ENCODE data around the gene ADAM12. TPM values are rescaled to one million over a fixed set of nuclear protein-coding genes. Genes with fewer than 3 reads are reported as not detected.

ADAM12 gene
- total RNA-seq, 1 experiment from 2014 or later = 76.1 TPM

DNA sequence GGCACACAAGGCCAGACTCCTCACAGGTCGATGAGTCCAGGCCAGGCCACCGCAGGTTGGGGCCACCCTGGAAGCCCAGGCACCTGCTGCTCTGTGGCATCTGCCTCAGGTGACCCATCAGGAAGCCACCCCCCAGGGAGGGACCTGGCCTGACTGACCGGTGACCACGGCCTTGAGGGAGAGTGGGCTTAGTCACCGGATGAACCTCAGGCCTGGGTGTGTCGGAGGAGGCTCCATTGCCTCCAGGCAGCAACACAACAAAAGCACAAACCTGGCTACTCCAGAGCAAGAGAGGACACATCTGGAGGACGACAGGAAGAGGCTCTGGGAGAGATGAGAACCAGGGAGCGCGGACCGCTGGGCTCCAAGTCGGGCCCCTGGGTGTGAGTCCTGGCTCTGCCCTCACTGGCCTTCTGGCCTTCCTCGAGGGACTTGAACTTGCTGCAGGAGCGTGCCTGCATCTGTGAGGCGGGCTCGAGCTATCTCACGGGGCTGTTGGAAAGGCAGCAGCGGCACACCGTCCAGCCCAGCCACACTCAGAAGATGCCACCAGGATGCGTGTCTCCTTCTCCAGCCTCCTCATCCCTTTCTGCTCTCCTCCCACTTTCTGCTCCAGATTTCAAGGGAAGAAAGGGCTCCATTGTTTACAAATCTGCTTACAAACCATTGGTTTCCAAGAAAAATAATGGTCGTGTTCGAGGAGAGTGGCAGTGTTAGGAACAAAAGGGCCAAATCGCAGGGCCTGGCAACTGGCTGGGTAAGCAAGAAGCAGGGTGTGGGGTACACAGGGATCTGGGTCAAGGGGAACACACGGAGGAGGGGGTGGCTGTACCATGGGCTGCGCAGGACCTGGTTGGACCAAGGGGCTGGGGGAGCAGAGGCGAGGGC lies 152.9 kb downstream of the ADAM12 start:
- peak; percentile 71 for DNase-seq (ENCODE audit: low read depth)

DNA sequence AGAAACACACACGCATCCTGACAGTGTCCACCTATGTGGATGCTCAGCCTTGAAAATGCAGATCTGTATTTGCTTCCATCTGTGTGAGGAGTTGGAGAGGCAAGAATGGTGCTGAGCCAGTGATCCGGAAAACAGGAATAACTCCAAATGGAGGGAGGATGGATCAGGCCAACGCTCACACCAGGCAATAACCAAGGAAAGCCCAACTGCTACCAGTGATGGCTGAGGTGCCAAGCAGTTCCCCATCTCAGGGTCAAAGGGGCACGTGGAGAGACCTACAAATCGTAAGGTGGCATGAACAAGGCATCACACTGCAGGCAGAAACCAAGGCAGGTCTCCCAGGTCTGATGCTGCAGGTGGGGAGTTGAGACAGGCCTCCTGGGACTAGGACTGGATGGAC lies 153.6 kb downstream of the ADAM12 start:
- DNase-seq (ENCODE audit: low read depth) = no peak

DNA sequence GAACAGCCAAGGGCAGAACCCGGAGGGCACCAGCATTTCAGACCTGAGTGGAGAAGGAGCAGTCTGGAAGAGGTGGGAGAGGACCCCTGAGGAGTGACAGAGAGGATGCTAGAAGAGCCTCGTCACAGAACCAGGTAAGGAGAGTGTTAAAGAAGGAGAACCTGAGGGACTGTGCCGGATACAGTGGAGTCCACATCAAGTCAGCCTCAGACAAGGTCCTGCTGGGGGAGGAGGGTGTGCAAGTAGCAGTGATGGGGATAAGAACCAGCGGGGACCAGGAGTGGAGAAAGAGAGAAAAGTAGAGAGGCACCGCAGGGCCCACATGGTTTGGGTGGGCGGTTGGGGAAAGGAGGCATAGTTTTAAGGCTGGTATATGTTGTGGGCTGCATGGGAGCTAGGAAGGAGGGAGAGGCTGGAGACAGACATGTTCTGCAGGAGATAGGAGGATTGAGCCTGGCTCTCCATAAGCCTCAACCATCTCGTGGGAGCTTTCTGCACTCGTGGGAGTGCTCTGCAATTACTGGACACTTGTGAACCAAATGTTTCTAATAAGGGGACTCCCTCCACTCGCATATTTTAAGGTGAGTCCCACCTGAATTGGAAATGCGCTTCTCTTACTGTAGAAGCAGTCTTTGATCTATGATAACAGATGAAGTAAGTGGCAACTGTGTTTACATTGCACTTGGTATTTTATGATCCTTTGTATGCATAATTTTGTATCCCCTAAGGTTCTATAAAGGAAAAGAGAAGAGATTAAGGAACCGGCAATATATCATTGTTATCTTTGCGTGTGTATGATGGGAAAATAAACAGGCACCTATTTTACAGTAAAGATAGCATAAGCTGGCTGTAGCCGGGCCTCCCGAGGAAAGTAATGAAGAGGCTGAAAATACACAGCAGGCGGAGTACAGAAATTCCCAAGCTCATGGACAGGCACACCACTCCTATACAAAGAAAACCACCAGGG lies 154.8 kb downstream of the ADAM12 start:
- DNase-seq (ENCODE audit: low read depth) = no peak

DNA sequence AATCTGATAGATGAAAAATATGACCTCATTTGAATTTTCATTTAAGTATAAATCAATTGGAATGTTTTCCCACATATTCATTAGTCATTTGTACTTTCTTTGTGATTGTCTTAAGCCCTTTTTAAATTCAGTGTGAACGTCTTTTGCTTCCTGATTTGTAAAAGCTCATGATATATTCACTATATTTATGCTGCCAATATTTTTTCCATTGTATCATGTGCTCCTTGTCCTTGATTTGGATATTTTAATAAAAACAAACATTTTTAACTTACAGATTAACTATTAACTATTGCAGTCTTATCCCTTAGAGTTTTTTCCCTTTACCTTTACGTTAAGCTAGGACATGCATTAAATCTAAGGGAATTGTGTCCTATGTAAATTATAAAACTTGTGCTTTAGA lies 157.7 kb downstream of the ADAM12 start:
- no peak for DNase-seq (ENCODE audit: low read depth)

DNA sequence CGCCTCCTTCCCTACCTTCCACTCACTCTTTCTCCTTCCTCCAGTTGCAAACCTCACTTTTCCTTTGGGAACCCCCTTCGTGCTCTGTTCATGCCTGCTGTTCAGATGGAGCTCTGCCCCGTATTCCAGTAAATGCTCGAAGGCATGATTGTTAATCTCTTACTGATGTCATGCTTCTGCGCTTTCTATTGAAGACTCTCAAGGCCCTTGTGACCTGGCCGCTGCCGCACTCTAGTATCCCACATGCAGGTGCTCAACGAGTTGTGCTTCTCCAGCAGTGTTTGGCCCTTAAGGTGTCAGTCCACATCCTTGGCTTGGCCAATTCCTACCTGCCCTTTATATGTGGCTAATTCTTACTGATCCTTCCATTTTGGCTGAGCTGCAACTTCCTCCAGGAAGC lies 158.6 kb downstream of the ADAM12 start:
- DNase-seq (ENCODE audit: low read depth) = no peak

DNA sequence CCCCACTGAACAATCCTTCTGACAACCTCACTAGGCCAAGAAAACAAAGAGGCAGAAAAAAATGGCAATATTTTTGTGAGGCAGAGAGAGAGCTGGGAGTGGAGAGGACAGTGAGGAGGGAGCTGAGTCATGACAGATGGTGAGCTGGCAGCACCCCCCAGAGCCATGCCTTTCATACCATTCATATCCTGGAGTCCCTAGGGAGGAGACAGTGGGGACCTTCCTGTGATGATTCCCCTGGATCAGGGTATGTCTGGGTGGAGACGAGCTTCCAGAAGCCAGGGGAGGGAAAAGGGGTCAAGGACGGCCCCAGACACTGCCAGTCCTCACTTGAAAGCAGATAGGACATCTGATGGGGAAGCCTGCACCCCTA lies 160.5 kb downstream of the ADAM12 start:
- DNase-seq (ENCODE audit: low read depth) = peak; percentile 42

DNA sequence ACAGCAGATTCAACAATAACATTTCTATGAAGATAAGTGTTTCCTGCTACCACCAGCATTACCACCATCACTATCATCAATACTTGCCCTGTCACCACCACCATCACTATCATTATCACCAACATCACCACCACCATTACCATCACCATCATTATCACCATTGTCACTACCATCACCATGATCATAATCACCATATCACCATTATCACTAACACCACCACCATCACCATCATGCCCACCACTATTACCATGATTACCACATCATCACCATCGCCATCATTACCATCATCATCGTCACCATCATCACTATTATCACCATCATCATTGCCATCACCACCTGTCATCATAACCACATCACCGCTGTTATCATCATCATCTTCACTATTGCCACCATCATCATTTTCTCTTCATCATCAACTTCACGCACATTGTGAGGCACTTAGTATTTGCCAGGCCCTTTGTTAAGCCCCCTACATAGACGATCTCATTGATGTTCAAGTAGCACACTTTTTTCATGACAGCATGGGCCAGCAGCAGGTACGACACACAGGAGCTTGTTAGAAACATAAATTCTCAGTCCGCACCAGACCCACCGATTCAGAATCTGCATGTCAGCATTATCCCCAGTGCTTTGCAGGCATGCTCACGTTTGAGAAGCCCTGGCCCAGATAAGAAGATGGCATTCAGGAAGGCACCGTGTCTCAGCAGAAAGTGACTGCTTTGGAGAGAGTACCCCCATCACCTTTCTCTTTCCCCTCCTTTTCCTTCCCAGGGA lies 161.1 kb downstream of the ADAM12 start:
- DNase-seq (ENCODE audit: low read depth) = no peak

DNA sequence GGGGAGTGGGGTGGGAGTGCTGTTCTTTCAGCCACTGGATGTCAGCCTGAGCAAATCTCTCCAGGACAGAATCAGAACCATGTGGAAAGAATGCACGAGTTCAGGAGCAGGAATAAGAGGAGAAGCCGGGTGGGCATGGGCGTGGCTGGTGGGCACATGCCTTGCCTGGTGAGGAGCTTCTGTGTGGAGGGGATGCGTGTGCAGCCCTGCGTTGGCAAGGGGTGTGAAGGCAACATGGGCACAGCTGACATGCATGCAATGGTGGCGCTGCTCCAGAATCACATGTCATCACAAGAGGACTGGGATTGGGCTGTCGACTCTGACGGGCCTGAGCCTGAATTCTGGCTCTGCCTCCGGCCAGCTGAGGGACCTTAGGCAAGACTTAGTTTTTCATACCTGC lies 162.1 kb downstream of the ADAM12 start:
- no peak for DNase-seq (ENCODE audit: low read depth)

DNA sequence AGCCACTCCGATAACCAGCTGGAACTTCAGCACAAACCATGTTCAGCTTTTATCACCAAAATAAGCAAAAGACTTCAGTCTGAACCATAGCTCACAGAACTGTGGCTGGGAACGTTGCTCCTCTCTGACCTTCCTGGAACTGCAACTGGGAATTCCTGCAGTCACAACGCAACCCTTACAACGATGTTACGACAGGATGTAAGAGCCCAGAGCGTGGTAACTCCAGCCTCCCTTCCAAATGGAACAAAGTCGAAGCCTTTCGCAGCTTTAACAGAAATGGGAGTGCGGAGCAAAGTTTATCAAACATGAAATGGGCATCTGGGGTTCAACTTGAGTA lies 162.6 kb downstream of the ADAM12 start:
- no peak for DNase-seq (ENCODE audit: low read depth)

DNA sequence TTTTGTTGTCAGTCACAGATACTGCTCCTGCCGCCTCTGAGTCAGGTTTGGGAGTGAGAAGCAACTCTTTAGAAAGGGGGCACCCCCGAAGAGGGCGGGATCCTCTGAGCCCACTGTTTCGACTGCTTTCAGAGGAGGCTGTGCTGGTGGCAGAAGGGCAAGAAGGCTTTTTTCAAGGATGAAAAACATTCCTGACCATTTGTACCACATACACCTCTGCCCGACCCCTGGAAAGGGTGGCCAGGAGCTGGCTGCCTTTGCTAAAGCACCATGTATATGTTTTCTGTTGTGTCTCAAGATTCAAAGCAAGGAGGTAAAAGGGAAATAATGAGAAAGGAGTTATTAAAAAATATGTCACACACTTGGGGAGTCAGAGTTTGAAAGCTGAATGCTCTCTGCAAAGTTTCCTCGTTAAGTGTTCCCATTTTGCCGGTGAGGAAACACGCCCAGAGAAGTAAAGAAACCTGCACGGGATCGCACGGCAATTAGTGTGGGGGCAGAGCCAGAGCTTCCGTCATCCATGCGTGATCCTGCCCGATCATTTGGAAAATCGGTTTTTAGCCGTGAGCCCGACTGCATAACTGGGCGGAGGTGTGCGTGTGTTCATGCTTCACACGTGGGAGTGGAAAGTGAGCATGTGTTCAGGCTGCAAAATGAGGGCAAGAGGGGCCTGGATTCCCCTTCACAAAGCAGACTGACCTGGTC lies 163.2 kb downstream of the ADAM12 start:
- DNase-seq (ENCODE audit: low read depth) = no peak

DNA sequence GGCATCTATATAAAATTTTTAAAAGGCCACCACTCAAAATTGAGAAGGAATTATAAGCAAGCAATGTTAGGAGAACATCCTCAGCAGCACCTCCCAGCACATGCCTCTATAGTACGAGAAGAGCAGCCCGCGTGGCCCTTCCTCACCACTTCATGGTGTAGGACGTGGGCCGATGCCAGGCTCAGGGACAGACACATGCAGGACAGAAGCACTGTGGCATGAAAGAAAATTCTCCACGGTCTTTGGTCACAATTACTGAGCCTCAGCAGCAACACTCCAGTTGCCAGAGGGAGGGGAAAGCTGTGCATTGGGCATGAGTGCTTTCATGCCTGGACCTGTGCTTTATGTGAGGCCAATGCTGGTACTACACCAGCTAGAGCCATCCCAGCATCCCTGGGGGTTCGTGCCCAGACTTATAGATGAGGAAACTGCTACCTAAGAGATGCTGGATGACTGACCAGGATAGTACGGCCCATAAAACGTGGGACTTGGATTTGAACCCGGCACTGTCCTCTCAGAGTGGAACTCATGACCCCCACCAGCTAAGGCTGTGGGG lies 164.7 kb downstream of the ADAM12 start:
- DNase-seq (ENCODE audit: low read depth) = no peak

DNA sequence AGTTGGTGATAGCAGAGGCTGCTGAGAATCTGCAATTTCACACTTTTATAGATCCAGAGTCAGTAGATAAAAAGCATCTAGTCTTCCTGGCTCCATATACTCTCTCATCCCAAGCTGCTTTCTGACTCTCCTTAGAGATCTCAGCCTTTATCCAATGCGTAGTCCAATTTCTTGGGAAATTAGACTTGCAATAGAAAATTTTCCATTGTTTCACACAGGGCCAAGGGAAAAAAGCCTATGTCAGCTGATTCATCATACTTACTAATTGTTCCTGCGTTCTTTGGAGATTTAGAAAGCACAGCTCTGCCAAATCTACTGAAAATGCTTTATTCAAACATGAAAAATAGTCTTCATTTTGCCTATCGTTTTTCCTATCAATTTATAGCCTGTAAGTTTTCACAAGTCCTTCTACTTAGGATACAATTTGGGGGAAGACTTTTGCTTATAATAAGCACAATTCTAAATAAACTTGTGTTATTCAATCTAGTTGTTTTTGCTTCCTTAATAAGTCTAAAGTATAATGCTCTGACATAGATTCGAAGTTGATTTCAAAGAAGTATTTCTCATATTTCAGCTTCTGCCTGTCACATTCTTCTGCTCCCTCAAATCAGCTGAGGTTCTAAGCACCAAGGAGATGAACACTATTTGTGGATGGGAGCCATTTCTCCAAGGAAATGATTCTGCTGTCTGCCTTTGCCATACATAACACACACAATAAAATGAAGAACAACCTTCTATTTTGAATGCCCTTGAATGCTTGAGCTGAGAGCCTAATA lies 165.4 kb downstream of the ADAM12 start:
- DNase-seq (ENCODE audit: low read depth) = peak; percentile 32

DNA sequence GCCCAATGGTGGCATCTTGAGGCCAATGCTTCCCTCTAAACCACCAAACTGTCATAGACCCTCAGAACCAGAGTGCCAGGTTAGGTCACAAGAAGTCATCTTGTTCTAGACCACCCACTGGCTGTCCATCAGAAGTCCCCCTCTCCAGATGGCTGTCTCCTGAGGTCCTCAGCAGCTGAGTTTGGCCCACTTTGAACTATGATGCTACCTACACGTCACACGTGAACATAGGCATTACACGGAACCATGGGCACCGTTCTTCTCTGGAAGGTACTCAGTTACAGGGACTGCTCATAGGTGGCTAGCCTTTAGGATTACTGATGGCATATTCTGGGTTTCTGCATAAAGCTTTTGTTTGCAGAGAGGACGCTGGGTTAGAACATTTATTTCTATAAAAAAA lies 166.4 kb downstream of the ADAM12 start:
- no peak for DNase-seq (ENCODE audit: low read depth)

DNA sequence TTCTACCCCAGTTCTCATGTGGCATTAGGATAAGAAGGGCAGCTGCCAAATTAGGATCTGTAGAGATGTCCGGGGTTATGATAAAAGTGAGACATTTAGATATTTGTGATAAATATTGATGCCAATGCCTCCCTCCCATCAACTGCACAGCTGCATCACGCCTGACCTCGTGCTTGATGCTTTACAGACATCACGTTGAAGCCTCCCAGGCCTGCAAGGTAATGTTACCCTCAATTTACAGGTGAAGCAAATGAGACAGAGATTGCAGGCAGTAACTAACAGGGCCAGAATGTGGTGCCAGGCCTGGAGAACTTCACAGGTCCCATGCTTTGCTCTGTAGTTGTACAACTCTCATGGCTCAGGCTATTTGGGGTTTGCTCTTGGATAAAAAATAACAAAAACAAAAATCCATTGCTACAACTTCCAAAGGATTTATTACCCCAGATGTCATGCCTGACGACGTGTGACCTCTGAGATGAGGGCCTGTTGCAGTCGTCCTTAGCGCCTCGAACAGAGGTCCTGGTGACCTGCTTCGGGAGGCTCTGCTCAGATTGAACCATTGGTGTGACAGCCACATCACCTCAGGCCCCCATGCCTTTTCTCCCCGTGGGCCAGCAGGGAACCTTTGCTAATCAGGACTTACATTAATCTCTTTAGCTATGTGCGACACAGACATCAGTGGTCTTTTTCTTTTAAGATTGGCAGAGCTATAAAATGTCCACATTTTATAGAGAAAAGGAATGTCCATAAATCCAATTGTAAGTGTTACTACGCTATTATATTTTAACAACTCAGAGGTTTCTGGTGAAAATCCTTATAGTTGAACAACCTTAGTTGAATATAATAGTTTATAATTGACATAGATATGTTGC lies 169.3 kb downstream of the ADAM12 start:
- DNase-seq (ENCODE audit: low read depth) = no peak

DNA sequence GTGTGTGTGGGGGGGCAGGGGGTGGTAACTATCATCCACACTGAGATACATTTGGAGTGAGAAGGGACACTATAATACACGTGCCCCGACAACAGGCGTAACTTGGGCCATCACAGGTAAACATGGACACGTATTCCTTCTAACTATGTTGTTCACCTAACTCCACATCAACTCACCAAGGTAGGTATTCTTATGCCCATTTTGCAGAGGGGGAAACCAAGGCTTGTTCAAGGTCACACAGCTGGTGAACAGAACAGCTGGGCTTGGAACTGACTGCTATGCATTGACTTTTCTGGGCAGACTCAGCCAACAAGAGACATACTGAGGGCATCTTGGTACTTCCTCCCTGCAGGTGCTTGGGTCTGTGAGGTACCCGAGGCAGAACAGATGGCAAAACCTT lies 170.1 kb downstream of the ADAM12 start:
- DNase-seq (ENCODE audit: low read depth) = no peak

DNA sequence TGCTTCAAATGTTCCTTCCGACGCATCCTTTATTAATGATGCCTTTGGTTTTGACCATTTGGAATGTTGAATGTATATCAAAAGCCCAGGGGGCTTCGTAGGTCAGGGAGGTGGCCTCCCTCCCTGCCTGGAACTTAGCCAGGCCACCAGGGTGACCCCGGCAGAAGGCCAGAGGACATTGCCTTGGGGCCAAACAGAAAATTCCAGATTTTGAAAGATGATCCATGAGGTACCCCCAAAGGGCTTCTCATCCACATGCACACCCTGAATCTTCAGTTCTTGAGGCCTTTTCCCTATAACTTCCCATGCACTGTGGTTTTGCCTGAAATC lies 171.7 kb downstream of the ADAM12 start:
- DNase-seq (ENCODE audit: low read depth) = no peak

DNA sequence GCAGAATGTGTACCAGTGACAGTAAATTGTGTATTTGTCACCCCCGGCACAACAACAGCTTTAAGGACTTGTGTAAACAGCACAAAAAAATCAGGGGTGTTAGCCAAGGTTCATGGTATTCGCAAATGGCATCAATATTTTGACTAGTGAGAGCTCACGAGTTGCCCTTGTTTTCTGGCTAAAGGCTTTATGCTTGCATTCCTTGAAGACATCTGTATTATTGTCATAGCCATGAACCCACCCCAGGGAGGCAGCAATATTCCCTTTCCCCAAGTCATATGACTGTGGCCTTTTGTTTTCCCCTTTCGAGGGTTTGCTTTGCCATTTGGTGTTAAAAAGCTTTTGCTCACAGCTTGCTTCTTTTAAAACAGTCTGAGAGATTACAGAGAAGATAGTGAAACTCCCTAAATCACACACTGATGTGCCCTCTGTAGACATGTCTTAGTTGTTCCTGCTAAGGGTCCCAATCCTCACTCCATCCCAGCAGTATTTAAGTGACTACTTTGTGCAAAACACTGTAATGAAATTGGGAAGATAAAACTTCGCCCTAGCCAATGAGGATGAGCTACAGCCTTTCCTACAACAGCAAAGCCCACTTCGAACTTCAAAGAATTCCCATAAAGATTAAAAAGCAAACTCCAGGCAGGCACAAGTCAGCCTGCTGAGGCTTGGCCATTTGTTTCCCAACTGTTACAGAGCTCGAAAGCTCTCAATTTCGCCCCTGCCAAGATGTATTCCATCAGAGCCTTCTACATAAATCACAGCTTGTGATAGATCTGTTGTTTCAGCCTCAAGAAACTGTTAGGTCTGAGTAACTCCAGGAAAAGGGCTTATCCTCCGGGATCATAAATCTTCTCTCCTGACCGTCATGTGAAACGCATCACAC lies 172.3 kb downstream of the ADAM12 start:
- peak; percentile 87 for DNase-seq (ENCODE audit: low read depth)

DNA sequence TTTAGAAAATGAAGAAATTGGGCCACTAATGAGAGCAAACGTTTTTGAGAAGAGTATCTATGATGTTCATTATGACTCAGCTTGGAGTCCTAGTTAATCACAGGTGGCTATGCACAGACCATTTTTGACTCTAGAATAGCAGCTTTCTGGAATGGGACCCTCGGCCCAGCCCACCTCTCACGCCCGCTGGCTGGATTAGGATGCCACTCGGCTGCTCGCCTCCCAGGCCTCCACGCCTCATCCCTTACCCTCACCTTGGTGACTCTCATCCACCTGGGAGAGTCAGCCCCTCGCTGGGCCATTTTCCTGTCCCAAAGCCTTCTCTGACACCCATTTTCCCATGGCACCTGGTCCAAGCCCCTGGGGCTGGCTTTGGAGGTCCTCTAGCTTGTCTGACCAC lies 173.6 kb downstream of the ADAM12 start:
- DNase-seq (ENCODE audit: low read depth) = no peak

Measured in M059J (cell line).